ENCODE results near the gene S100B.
A peak's percentile ranks its signal among the peaks of the same experiment; 100 is the strongest.
"Not testable (repeated sequence)": the region's sequence is repeated elsewhere in the genome, so short reads cannot be mapped to it uniquely, and the experiment has no call there.

The S100B gene

GRCh38 chr21:46637952-46638746 lies 33.3 kb upstream of the S100B start:
- no peak overlapping the region for H3K27ac ChIP-seq (ENCODE audit: low read depth, low read length)
- no peak overlapping the region for H3K9ac ChIP-seq (ENCODE audit: low read depth, low read length)
- H3K9me3 ChIP-seq (ENCODE audit: control insufficient read depth, insufficient read depth, low read length) = no peaks in the 10 kb centered on the region
- peaks cover 21% of the 10 kb centered on the region for H3K4me1 ChIP-seq (ENCODE audit: control insufficient read depth, insufficient read depth, low read length)
- peaks cover 40% of the 10 kb centered on the region for H3K36me3 ChIP-seq (ENCODE audit: control insufficient read depth, insufficient read depth, low read length)
- H3K4me3 ChIP-seq (ENCODE audit: low read depth, low read length) = no peak overlapping the region
- no peaks in the 10 kb centered on the region for H3K27me3 ChIP-seq (ENCODE audit: control insufficient read depth, insufficient read depth, low read length)

- Histone ChIP-seq H3K9me3 (ENCODE audit: control insufficient read depth, insufficient read depth, low read length) (no peaks in the 10 kb centered on the region), H3K9ac (ENCODE audit: low read depth, low read length) (no peak overlapping the region), H3K36me3 (ENCODE audit: control insufficient read depth, insufficient read depth, low read length) (peaks cover 31% of the 10 kb centered on the region), H3K27ac (ENCODE audit: low read depth, low read length) (no peak overlapping the region), H3K4me1 (ENCODE audit: control insufficient read depth, insufficient read depth, low read length) (peaks cover 33% of the 10 kb centered on the region), H3K4me3 (ENCODE audit: low read depth, low read length) (peak overlapping the region; percentile 100), H3K27me3 (ENCODE audit: control insufficient read depth, insufficient read depth, low read length) (no peaks in the 10 kb centered on the region)
Measured at GRCh38 chr21:46636550-46637285, 31.8 kb upstream of the S100B start.

GRCh38 chr21:46636181-46636512 lies 31.3 kb upstream of the S100B start:
- Histone ChIP-seq H3K36me3 (ENCODE audit: control insufficient read depth, insufficient read depth, low read length) (peaks cover 27% of the 10 kb centered on the region), H3K4me1 (ENCODE audit: control insufficient read depth, insufficient read depth, low read length) (peaks cover 33% of the 10 kb centered on the region), H3K9ac (ENCODE audit: low read depth, low read length) (peak overlapping the region; percentile 71; the same call in 1 of the 2 replicates), H3K27ac (ENCODE audit: low read depth, low read length) (no peak overlapping the region), H3K27me3 (ENCODE audit: control insufficient read depth, insufficient read depth, low read length) (no peaks in the 10 kb centered on the region), H3K4me3 (ENCODE audit: low read depth, low read length) (peak overlapping the region; percentile 100), H3K9me3 (ENCODE audit: control insufficient read depth, insufficient read depth, low read length) (no peaks in the 10 kb centered on the region)

- Histone ChIP-seq H3K9ac (ENCODE audit: low read depth, low read length) (peak within 1 kb of the TSS; percentile 71), H3K36me3 (ENCODE audit: control insufficient read depth, insufficient read depth, low read length) (peaks cover 21% of the 10 kb centered on the region), H3K9me3 (ENCODE audit: control insufficient read depth, insufficient read depth, low read length) (no peaks in the 10 kb centered on the region), H3K27ac (ENCODE audit: low read depth, low read length) (peak within 1 kb of the TSS; percentile 96), H3K4me1 (ENCODE audit: control insufficient read depth, insufficient read depth, low read length) (peaks cover 33% of the 10 kb centered on the region), H3K4me3 (ENCODE audit: low read depth, low read length) (peak within 1 kb of the TSS; percentile 100), H3K27me3 (ENCODE audit: control insufficient read depth, insufficient read depth, low read length) (no peaks in the 10 kb centered on the region)
Measured at GRCh38 chr21:46635324-46636180, 30.7 kb upstream of the S100B start, which contains the start of gene PRMT2. PRMT2 (plus strand) TSS chr21:46635674; CDS start chr21:46636952, 1,278 bp downstream.

- Histone ChIP-seq H3K4me1 (ENCODE audit: control insufficient read depth, insufficient read depth, low read length) (peaks cover 33% of the 10 kb centered on the region), H3K9me3 (ENCODE audit: control insufficient read depth, insufficient read depth, low read length) (no peaks in the 10 kb centered on the region), H3K27me3 (ENCODE audit: control insufficient read depth, insufficient read depth, low read length) (no peaks in the 10 kb centered on the region), H3K4me3 (ENCODE audit: low read depth, low read length) (peak overlapping the region; percentile 100), H3K36me3 (ENCODE audit: control insufficient read depth, insufficient read depth, low read length) (peaks cover 20% of the 10 kb centered on the region), H3K9ac (ENCODE audit: low read depth, low read length) (peak overlapping the region; percentile 71), H3K27ac (ENCODE audit: low read depth, low read length) (peak overlapping the region; percentile 96)
Measured at GRCh38 chr21:46634966-46635323, 30.1 kb upstream of the S100B start.

GRCh38 chr21:46634427-46634826 lies 29.5 kb upstream of the S100B start:
- peaks cover 20% of the 10 kb centered on the region for H3K36me3 ChIP-seq (ENCODE audit: control insufficient read depth, insufficient read depth, low read length)
- H3K9me3 ChIP-seq (ENCODE audit: control insufficient read depth, insufficient read depth, low read length) = no peaks in the 10 kb centered on the region
- peak overlapping the region; percentile 96 for H3K27ac ChIP-seq (ENCODE audit: low read depth, low read length)
- H3K4me3 ChIP-seq (ENCODE audit: low read depth, low read length) = peak overlapping the region; percentile 100; the same call in 1 of the 2 replicates
- H3K27me3 ChIP-seq (ENCODE audit: control insufficient read depth, insufficient read depth, low read length) = no peaks in the 10 kb centered on the region
- peaks cover 33% of the 10 kb centered on the region for H3K4me1 ChIP-seq (ENCODE audit: control insufficient read depth, insufficient read depth, low read length)
- no peak overlapping the region for H3K9ac ChIP-seq (ENCODE audit: low read depth, low read length)

- Histone ChIP-seq H3K36me3 (ENCODE audit: control insufficient read depth, insufficient read depth, low read length) (peaks cover 20% of the 10 kb centered on the region), H3K4me1 (ENCODE audit: control insufficient read depth, insufficient read depth, low read length) (peaks cover 33% of the 10 kb centered on the region), H3K27ac (ENCODE audit: low read depth, low read length) (peak overlapping the region; percentile 26), H3K4me3 (ENCODE audit: low read depth, low read length) (no peak overlapping the region), H3K9me3 (ENCODE audit: control insufficient read depth, insufficient read depth, low read length) (no peaks in the 10 kb centered on the region), H3K9ac (ENCODE audit: low read depth, low read length) (no peak overlapping the region), H3K27me3 (ENCODE audit: control insufficient read depth, insufficient read depth, low read length) (no peaks in the 10 kb centered on the region)
Measured at GRCh38 chr21:46633566-46633965, 28.7 kb upstream of the S100B start.

- H3K27me3 ChIP-seq (ENCODE audit: control insufficient read depth, insufficient read depth, low read length); H3K36me3 ChIP-seq (ENCODE audit: control insufficient read depth, insufficient read depth, low read length); H3K9ac ChIP-seq (ENCODE audit: low read depth, low read length); H3K9me3 ChIP-seq (ENCODE audit: control insufficient read depth, insufficient read depth, low read length); H3K27ac ChIP-seq (ENCODE audit: low read depth, low read length); H3K4me3 ChIP-seq (ENCODE audit: low read depth, low read length): not testable (repeated sequence)
- H3K4me1 ChIP-seq (ENCODE audit: control insufficient read depth, insufficient read depth, low read length) = peaks cover 29% of the 10 kb centered on the region
Measured at GRCh38 chr21:46630915-46631314, 26.0 kb upstream of the S100B start.

GRCh38 chr21:46628868-46629267 lies 24.0 kb upstream of the S100B start:
- peaks cover 18% of the 10 kb centered on the region for H3K4me1 ChIP-seq (ENCODE audit: control insufficient read depth, insufficient read depth, low read length)
- no peak overlapping the region for H3K9ac ChIP-seq (ENCODE audit: low read depth, low read length)
- no peak overlapping the region for H3K4me3 ChIP-seq (ENCODE audit: low read depth, low read length)
- no peaks in the 10 kb centered on the region for H3K36me3 ChIP-seq (ENCODE audit: control insufficient read depth, insufficient read depth, low read length)
- H3K9me3 ChIP-seq (ENCODE audit: control insufficient read depth, insufficient read depth, low read length) = peaks cover 11% of the 10 kb centered on the region; the same call in 1 of the 2 replicates
- H3K27me3 ChIP-seq (ENCODE audit: control insufficient read depth, insufficient read depth, low read length) = no peaks in the 10 kb centered on the region
- H3K27ac ChIP-seq (ENCODE audit: low read depth, low read length) = no peak overlapping the region

- no peaks in the 10 kb centered on the region for H3K27me3 ChIP-seq (ENCODE audit: control insufficient read depth, insufficient read depth, low read length)
- H3K27ac ChIP-seq (ENCODE audit: low read depth, low read length) = no peak overlapping the region
- H3K4me3 ChIP-seq (ENCODE audit: low read depth, low read length) = no peak overlapping the region
- H3K4me1 ChIP-seq (ENCODE audit: control insufficient read depth, insufficient read depth, low read length) = peaks cover 9% of the 10 kb centered on the region
- H3K9me3 ChIP-seq (ENCODE audit: control insufficient read depth, insufficient read depth, low read length) = peaks cover 11% of the 10 kb centered on the region; the same call in 1 of the 2 replicates
- H3K36me3 ChIP-seq (ENCODE audit: control insufficient read depth, insufficient read depth, low read length) = no peaks in the 10 kb centered on the region
- H3K9ac ChIP-seq (ENCODE audit: low read depth, low read length) = no peak overlapping the region
Measured at GRCh38 chr21:46627726-46628125, 22.8 kb upstream of the S100B start.

All from HUES48 (cell line).